ENCODE results near the gene TSLP. TPM values are rescaled to one million over a fixed set of nuclear protein-coding genes. Genes with fewer than 3 reads are reported as not detected.

Gene TSLP
- total and polyA plus RNA-seq, 2 of the 8 experiments (the other 6 are each of a cell fraction or from before 2014, with no cell fraction given), result 0.39 to 1.9 TPM

DNA sequence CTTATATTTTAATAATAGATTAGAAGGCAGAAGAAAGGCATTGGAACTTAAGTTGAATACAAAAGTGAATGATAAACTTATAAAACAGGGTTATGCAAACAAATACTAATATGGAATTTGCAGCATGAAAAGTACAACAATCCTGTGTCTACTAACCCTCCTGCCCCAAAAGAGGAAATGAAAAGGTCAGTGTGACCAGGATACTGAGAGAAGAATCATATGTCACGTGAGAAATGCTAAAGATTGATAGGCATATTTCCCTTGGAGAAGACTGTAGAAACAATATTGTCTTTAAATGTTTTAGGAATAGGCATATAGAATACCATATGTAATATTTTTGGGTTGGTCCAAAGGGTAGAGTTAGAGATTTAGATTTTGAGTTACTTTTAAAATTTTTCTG is 24.5 kb downstream of the TSLP start:
- no peaks in the 10 kb centered on the region; the same call in 1 of the 2 replicates for H3K79me1 ChIP-seq (ENCODE audit: low read depth, low read length)
- H3K27ac ChIP-seq (ENCODE audit: low read depth, low read length), result no peak overlapping the region
- no peak for DNase-seq (ENCODE audit: low read depth in 1 of 2, low spot score in 2 of 2)
- no peak overlapping the region for H3K23ac ChIP-seq (ENCODE audit: insufficient read length)
- ChIA-PET CTCF (ENCODE audit: partially characterized antibody) (interaction anchor here (1.3 kb wide), 1 partner anchor 128 kb away, joined by 3 read pairs; no protein-coding TSS in a partner anchor), POLR2A (ENCODE audit: partially characterized antibody) (interaction anchor here (1.8 kb wide), 1 partner anchor 10 kb away, joined by 3 read pairs; no protein-coding TSS in a partner anchor)
- no peak overlapping the region for H2AK5ac ChIP-seq (ENCODE audit: low read depth, low read length)
- no peak overlapping the region for H4K5ac ChIP-seq (ENCODE audit: insufficient read length, low read depth, low read length)
- no peak overlapping the region for H3K56ac ChIP-seq (replicated peaks; ENCODE audit: insufficient read length, low read depth, low read length)
- peaks cover 4 to 6% (median 5%) of the 10 kb centered on the region in 4 experiments for H3K27me3 ChIP-seq (replicated peaks in 1 of 4; ENCODE audit: control insufficient read depth in 3 of 4, extremely low read depth in 1 of 4, insufficient read depth in 3 of 4, low read length in 3 of 4)
- H4K91ac ChIP-seq (replicated peaks; ENCODE audit: insufficient read length, low read length), result no peak overlapping the region
- no peak overlapping the region for H2AFZ ChIP-seq (ENCODE audit: low read length)
- peaks cover 0 to 54% (median 20%) of the 10 kb centered on the region in 4 experiments; a peak in 6 of 8 replicates for H3K36me3 ChIP-seq (ENCODE audit: control insufficient read depth in 2 of 4, insufficient read depth in 4 of 4, low read length in 3 of 4)
- no peak overlapping the region for H3K9ac ChIP-seq (replicated peaks in 1 of 4; ENCODE audit: extremely low read depth in 1 of 4, low read depth in 3 of 4, low read length in 3 of 4)
- H3K9me3 ChIP-seq (ENCODE audit: insufficient read depth in 2 of 2, low read depth in 1 of 2, low read length in 1 of 2), result peaks cover 4 to 6% of the 10 kb centered on the region in 2 experiments; a peak in 3 of 4 replicates
- no peak overlapping the region for H3K4me3 ChIP-seq (ENCODE audit: extremely low read depth in 1 of 4, insufficient read depth in 2 of 4, low read depth in 3 of 4, low read length in 4 of 4)
- H2BK15ac ChIP-seq (ENCODE audit: low read length), result no peak overlapping the region
- peaks cover 0 to 3% (median under 1%) of the 10 kb centered on the region in 4 experiments; a peak in 1 of 7 replicates for H3K4me1 ChIP-seq (replicated peaks in 1 of 4; ENCODE audit: control insufficient read depth in 3 of 4, insufficient read depth in 4 of 4, low read length in 3 of 4)
- no peak for TF ChIP-seq SIRT6 (IDR thresholded peaks at IDR 0.05; ENCODE audit: low read length)
- no peak for TF ChIP-seq NRF1 (IDR thresholded peaks at IDR 0.05; ENCODE audit: low read depth, low read length)
- TF ChIP-seq, protein P1, sequence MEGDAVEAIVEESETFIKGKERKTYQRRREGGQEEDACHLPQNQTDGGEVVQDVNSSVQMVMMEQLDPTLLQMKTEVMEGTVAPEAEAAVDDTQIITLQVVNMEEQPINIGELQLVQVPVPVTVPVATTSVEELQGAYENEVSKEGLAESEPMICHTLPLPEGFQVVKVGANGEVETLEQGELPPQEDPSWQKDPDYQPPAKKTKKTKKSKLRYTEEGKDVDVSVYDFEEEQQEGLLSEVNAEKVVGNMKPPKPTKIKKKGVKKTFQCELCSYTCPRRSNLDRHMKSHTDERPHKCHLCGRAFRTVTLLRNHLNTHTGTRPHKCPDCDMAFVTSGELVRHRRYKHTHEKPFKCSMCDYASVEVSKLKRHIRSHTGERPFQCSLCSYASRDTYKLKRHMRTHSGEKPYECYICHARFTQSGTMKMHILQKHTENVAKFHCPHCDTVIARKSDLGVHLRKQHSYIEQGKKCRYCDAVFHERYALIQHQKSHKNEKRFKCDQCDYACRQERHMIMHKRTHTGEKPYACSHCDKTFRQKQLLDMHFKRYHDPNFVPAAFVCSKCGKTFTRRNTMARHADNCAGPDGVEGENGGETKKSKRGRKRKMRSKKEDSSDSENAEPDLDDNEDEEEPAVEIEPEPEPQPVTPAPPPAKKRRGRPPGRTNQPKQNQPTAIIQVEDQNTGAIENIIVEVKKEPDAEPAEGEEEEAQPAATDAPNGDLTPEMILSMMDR (IDR thresholded peaks at IDR 0.05; ENCODE audit: control extremely low read depth in 1 of 3, insufficient read depth in 1 of 3, low read depth in 1 of 3, low read length in 3 of 3), result no peak
- no peak overlapping the region for H4K8ac ChIP-seq (ENCODE audit: extremely low read depth, insufficient read depth, low read length)
- H3K23me2 ChIP-seq (ENCODE audit: low read depth, low read length), result 0 out of 2 replicates have a peak, but pooled peaks cover 2% of the 10 kb centered on the region
- 100% methylated on average over 1 of the region's 1 CpG; no CpG with 5 or more reads in 1 of the 2 experiments for WGBS, 2 experiments (ENCODE audit: extremely low coverage in 1 of 2, insufficient coverage in 1 of 2, insufficient read length in 1 of 2, insufficient replicate concordance in 2 of 2, low coverage in 1 of 2, low lambda C conversion rate in 2 of 2, missing lambda C conversion rate in 1 of 2)
- no peak overlapping the region for H2BK5ac ChIP-seq (ENCODE audit: low read depth, low read length)
- no peak overlapping the region for H3K14ac ChIP-seq (ENCODE audit: insufficient read length)
- no peaks in the 10 kb centered on the region for H4K20me1 ChIP-seq (replicated peaks in 1 of 2; ENCODE audit: control insufficient read depth in 1 of 2, insufficient read depth in 2 of 2, low read length in 2 of 2)
- H3K4ac ChIP-seq (replicated peaks; ENCODE audit: insufficient read length, low read depth, low read length), result no peak overlapping the region
- H3K4me2 ChIP-seq (ENCODE audit: insufficient read depth in 1 of 2, low read depth in 2 of 2, low read length in 2 of 2), result no peak overlapping the region
- peaks cover 17 to 42% of the 10 kb centered on the region in 2 experiments for H3K79me2 ChIP-seq (ENCODE audit: control insufficient read depth in 1 of 2, insufficient read depth in 2 of 2, low read length in 2 of 2)
- no peak overlapping the region for H2BK12ac ChIP-seq (ENCODE audit: low read depth, low read length)
- H2BK120ac ChIP-seq (replicated peaks; ENCODE audit: low read depth, low read length), result no peak overlapping the region
- H3K18ac ChIP-seq (ENCODE audit: extremely low read depth, low read length), result no peak overlapping the region
- H2BK20ac ChIP-seq (ENCODE audit: low read length), result no peak overlapping the region
- no peak for FAIRE-seq
